HCT116 (cell line): ENCODE results near the gene TTYH1. TPM values are rescaled to one million over a fixed set of nuclear protein-coding genes. Genes with fewer than 3 reads are reported as not detected.

Source experiments
- ATAC-seq: fragments of 200-7000 bp; cut with Tn5 transposase; 2 replicates; pipeline ENCODE4 v1.9.1; 2020; ENCODE audit warnings: mild to moderate bottlenecking, moderate library complexity
- BruUV-seq: library from RNA; stranded (reverse); fragments of 400-500 nt; replicated peaks from 2 replicates; lab custom pipeline; 2021; lab: Mats Ljungman, UMichigan
- CTCF ChIA-PET: fragments of 300-600 bp; sonication (Branson Sonifier 250); formaldehyde crosslinking; loops from one replicate; lab custom pipeline; 2021; ENCODE audit warnings: antibody characterized with exemption; lab: Charles Lee
- POLR2A ChIA-PET: fragments of 300-600, 350-600 bp; sonication (Branson Sonifier 250); formaldehyde crosslinking; loops from one replicate; lab custom pipeline; 2021; ENCODE audit warnings: antibody characterized with exemption; lab: Charles Lee
- RAD21 ChIA-PET, 2 experiments: fragments of 300-600 bp; sonication (Branson Sonifier 250); formaldehyde crosslinking; loops; one replicate each; lab custom pipeline; 2023; ENCODE audit warnings: low total read pairs in 2 of 2; ENCODE audit not compliant: uncharacterized antibody in 2 of 2, unreplicated experiment in 2 of 2, low non-redundant PET in 1 of 2; lab: Charles Lee
- DNase-seq: peaks from one replicate; pipeline ENCODE4 v3.0.0-alpha.2; 2010; ENCODE audit warnings: low read depth, low spot score
- H2AFZ ChIP-seq: fragments of 200-600 bp; shearing (Covaris generic), sonication (generic); 2 replicates; pipeline ENCODE4 v1.6.1; 2017; ENCODE audit warnings: low read depth, mixed run types, mixed read lengths, antibody characterized with exemption, low read length; ENCODE audit not compliant: poor library complexity, severe bottlenecking
- H3K27ac ChIP-seq: 2 replicates; pipeline ENCODE4 v1.5.1; 2012; ENCODE audit warnings: low read depth, low read length
- H3K27me3 ChIP-seq: fragments of 200-600 bp; sonication (generic); 2 replicates; pipeline ENCODE4 v1.6.1; 2016; ENCODE audit warnings: mixed run types, low read length, mixed read lengths; ENCODE audit not compliant: insufficient read depth
- H3K36me3 ChIP-seq, 2 experiments: fragments of 200-500 bp in 1 of 2; fragments of 200-600 bp in 1 of 2; sonication (Bioruptor generic) in 1 of 2; sonication (generic) in 1 of 2; 2 replicates each; pipeline versions ENCODE4 v1.5.1 to v1.6.1; 2014 to 2016; ENCODE audit warnings: low read length in 2 of 2, inconsistent platforms in 1 of 2, mixed read lengths in 1 of 2, mixed run types in 1 of 2; ENCODE audit not compliant: insufficient read depth in 2 of 2, control insufficient read depth in 1 of 2
- H3K4me1 ChIP-seq, 2 experiments: fragments of 200-600 bp in 1 of 2; sonication (generic) in 1 of 2; 2 replicates each; pipeline versions ENCODE4 v1.5.1 to v1.6.1; 2012 to 2017; ENCODE audit warnings: low read length in 2 of 2, inconsistent platforms in 1 of 2, mild to moderate bottlenecking in 1 of 2, mixed read lengths in 1 of 2, mixed run types in 1 of 2, moderate library complexity in 1 of 2; ENCODE audit not compliant: insufficient read depth in 2 of 2, control insufficient read depth in 1 of 2
- H3K4me2 ChIP-seq: fragments of 200-600 bp; sonication (generic); 2 replicates; pipeline ENCODE4 v1.6.1; 2017; ENCODE audit warnings: mixed run types, low read length, mixed read lengths
- H3K4me3 ChIP-seq, 2 experiments: fragments of 200-600 bp in 1 of 2; sonication (generic) in 1 of 2; replicated peaks in 1 of 2; 2 replicates each; pipeline ENCODE4 v1.5.1; 2011 to 2016; ENCODE audit warnings: low read length in 2 of 2, control low read depth in 1 of 2, low read depth in 1 of 2, mild to moderate bottlenecking in 1 of 2, mixed read lengths in 1 of 2, mixed run types in 1 of 2
- H3K79me2 ChIP-seq: fragments of 200-600 bp; sonication (generic); 2 replicates; pipeline ENCODE4 v1.6.1; 2017; ENCODE audit warnings: mild to moderate bottlenecking, mixed run types, low read length, moderate library complexity, mixed read lengths; ENCODE audit not compliant: insufficient read depth
- H3K9ac ChIP-seq: fragments of 200-600 bp; sonication (generic); 2 replicates; pipeline ENCODE4 v1.6.1; 2016; ENCODE audit warnings: low read length, mixed read lengths
- H3K9me2 ChIP-seq: fragments of 200-600 bp; sonication (generic), shearing (Covaris generic); 2 replicates; pipeline ENCODE4 v1.6.1; 2017; ENCODE audit warnings: mixed run types, mild to moderate bottlenecking, moderate library complexity; ENCODE audit not compliant: insufficient read depth
- H3K9me3 ChIP-seq, 2 experiments: fragments of 200-500 bp in 1 of 2; fragments of 200-600 bp in 1 of 2; sonication (Bioruptor generic) in 1 of 2; sonication (generic) in 1 of 2; 2 replicates each; pipeline ENCODE4 v1.6.1; 2014 to 2017; ENCODE audit warnings: low read length in 2 of 2, mixed read lengths in 2 of 2, inconsistent platforms in 1 of 2, low read depth in 1 of 2, mild to moderate bottlenecking in 1 of 2, mixed run types in 1 of 2, moderate library complexity in 1 of 2; ENCODE audit not compliant: control insufficient read depth in 1 of 2, insufficient read depth in 1 of 2
- H4K20me1 ChIP-seq: fragments of 200-600 bp; sonication (generic), shearing (Covaris generic); 2 replicates; pipeline ENCODE4 v1.6.1; 2017; ENCODE audit warnings: mixed run types, mild to moderate bottlenecking, moderate library complexity; ENCODE audit not compliant: insufficient read depth
- CBX3 ChIP-seq: IDR thresholded peaks from 2 replicates; pipeline ENCODE4 v1.6.1; 2012; ENCODE audit warnings: low read depth
- CEBPB ChIP-seq: IDR thresholded peaks from 2 replicates; pipeline ENCODE4 v1.6.1; 2012; ENCODE audit warnings: low read depth
- EZH2phosphoT487 ChIP-seq: fragments of 200-600 bp; IDR thresholded peaks from 2 replicates; pipeline ENCODE4 v1.6.1; 2018; ENCODE audit warnings: antibody characterized with exemption, borderline replicate concordance
- JUND ChIP-seq: IDR thresholded peaks from 2 replicates; pipeline ENCODE4 v1.6.1; 2012
- RAD21 ChIP-seq: IDR thresholded peaks from 2 replicates; pipeline ENCODE4 v1.6.1; 2012; ENCODE audit warnings: low read depth, mild to moderate bottlenecking
- TCF7L2 ChIP-seq: IDR thresholded peaks from 2 replicates; pipeline ENCODE4 v1.7.0; 2011; ENCODE audit warnings: borderline replicate concordance, inconsistent platforms; ENCODE audit not compliant: insufficient read depth, insufficient read length; ENCODE audit errors: extremely low read depth
- intact Hi-C: fragments of 100-400 bp; cut with micrococcal nuclease; formaldehyde crosslinking; loops from 2 replicates; pipeline ENCODE4 v1.10.0; 2022
- total RNA-seq: library from RNA; stranded (reverse); gene quantifications from one replicate; pipeline ENCODE4 v1.2.1, GENCODE V29; 2021; ENCODE audit not compliant: unreplicated experiment
- TF ChIP-seq, protein P1 (sequence below): IDR thresholded peaks from 2 replicates; pipeline ENCODE4 v1.6.1; 2011; ENCODE audit warnings: mild to moderate bottlenecking, low read length, moderate library complexity; ENCODE audit not compliant: insufficient replicate concordance; ENCODE audit errors: extremely low read depth
- TF ChIP-seq, protein P2 (sequence below): IDR thresholded peaks from 2 replicates; pipeline ENCODE4 v1.6.1; 2012; ENCODE audit warnings: low read depth

Gene TTYH1
- total RNA-seq, 1 experiment from 2014 or later = 0.37 TPM

DNA sequence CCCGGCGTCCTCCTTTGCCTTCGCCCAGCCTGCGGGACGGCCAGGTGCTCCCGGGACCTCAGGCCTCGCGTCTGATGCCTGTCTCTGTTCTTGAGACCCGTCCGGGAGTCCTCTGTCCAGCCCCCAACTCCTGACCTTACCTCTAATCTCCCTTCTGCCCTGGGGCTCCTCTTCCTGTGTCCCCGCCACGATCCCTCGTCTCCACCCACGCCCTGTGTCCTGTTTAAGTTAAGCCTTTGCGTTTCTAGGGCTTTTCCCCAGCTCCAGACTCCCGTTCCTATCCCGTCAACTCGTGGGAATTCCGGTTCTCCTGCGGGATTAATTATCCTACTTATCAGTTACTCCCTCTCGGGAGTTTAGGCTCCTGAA is 34.4 kb downstream of the TTYH1 start:
- Histone ChIP-seq H3K9me2 (no peaks in the 10 kb centered on the region), H3K9ac (peak overlapping the region; percentile 98), H3K4me1 (peaks cover 12 to 25% of the 10 kb centered on the region in 2 experiments; a peak in 3 of 4 replicates), H3K27ac (peak overlapping the region; percentile 90), H3K9me3 (no peaks in the 10 kb centered on the region), H3K27me3 (no peaks in the 10 kb centered on the region), H3K4me2 (peak overlapping the region; percentile 89), H3K36me3 (peaks cover 34 to 46% of the 10 kb centered on the region in 2 experiments), H4K20me1 (peaks cover 7% of the 10 kb centered on the region; the same call in 1 of the 2 replicates), H3K4me3 (peak overlapping the region; percentile 64 to 97), H2AFZ (no peak overlapping the region), H3K79me2 (peaks cover 86% of the 10 kb centered on the region)
- ATAC-seq (no peak), DNase-seq (no peak)
- intact Hi-C loops = loop anchor here (1.0 kb wide), 1 partner anchor 14 kb away; the partner anchor contains the start of gene LENG9
- TF ChIP-seq, protein P1, sequence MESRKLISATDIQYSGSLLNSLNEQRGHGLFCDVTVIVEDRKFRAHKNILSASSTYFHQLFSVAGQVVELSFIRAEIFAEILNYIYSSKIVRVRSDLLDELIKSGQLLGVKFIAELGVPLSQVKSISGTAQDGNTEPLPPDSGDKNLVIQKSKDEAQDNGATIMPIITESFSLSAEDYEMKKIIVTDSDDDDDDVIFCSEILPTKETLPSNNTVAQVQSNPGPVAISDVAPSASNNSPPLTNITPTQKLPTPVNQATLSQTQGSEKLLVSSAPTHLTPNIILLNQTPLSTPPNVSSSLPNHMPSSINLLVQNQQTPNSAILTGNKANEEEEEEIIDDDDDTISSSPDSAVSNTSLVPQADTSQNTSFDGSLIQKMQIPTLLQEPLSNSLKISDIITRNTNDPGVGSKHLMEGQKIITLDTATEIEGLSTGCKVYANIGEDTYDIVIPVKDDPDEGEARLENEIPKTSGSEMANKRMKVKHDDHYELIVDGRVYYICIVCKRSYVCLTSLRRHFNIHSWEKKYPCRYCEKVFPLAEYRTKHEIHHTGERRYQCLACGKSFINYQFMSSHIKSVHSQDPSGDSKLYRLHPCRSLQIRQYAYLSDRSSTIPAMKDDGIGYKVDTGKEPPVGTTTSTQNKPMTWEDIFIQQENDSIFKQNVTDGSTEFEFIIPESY = no peak
- no peak for TF ChIP-seq JUND
- no peak for TF ChIP-seq TCF7L2
- TF ChIP-seq RAD21 = no peak
- no peak for TF ChIP-seq EZH2phosphoT487
- no peak for TF ChIP-seq CEBPB
- no peak for TF ChIP-seq CBX3
- TF ChIP-seq, protein P2, sequence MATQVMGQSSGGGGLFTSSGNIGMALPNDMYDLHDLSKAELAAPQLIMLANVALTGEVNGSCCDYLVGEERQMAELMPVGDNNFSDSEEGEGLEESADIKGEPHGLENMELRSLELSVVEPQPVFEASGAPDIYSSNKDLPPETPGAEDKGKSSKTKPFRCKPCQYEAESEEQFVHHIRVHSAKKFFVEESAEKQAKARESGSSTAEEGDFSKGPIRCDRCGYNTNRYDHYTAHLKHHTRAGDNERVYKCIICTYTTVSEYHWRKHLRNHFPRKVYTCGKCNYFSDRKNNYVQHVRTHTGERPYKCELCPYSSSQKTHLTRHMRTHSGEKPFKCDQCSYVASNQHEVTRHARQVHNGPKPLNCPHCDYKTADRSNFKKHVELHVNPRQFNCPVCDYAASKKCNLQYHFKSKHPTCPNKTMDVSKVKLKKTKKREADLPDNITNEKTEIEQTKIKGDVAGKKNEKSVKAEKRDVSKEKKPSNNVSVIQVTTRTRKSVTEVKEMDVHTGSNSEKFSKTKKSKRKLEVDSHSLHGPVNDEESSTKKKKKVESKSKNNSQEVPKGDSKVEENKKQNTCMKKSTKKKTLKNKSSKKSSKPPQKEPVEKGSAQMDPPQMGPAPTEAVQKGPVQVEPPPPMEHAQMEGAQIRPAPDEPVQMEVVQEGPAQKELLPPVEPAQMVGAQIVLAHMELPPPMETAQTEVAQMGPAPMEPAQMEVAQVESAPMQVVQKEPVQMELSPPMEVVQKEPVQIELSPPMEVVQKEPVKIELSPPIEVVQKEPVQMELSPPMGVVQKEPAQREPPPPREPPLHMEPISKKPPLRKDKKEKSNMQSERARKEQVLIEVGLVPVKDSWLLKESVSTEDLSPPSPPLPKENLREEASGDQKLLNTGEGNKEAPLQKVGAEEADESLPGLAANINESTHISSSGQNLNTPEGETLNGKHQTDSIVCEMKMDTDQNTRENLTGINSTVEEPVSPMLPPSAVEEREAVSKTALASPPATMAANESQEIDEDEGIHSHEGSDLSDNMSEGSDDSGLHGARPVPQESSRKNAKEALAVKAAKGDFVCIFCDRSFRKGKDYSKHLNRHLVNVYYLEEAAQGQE = no peak
- ChIA-PET RAD21 (no interaction called here), CTCF (no interaction called here), POLR2A (interaction anchor here (2.0 kb wide), 1 partner anchor 11 kb away, joined by 12 read pairs; no protein-coding TSS in a partner anchor)
- no TSS peak for BruUV-seq
